Astrocyte (in vitro differentiated cells and primary cell): ENCODE data around the gene MRTFA. TPM values are rescaled to one million over a fixed set of nuclear protein-coding genes. Genes with fewer than 3 reads are reported as not detected.
"Not testable (repeated sequence)": the region's sequence is repeated elsewhere in the genome, so short reads cannot be mapped to it uniquely, and the experiment has no call there.

Experiments
- DNase-seq: peaks from one replicate; pipeline ENCODE4 v3.0.0-alpha.2; 2010; ENCODE audit warnings: low read depth
- FAIRE-seq: peaks from 2 replicates; lab custom pipeline; 2011; peaks lifted over from hg19 to GRCh38; lab: Jason Lieb, UNC
- H2AFZ ChIP-seq: 2 replicates; pipeline ENCODE4 v1.6.0; 2012; ENCODE audit warnings: low read depth, low read length, inconsistent platforms
- H3K27ac ChIP-seq: 2 replicates; pipeline ENCODE4 v1.5.1; 2011; ENCODE audit warnings: low read depth, low read length, inconsistent platforms
- H3K27me3 ChIP-seq: 2 replicates; pipeline ENCODE4 v1.6.0; 2011; ENCODE audit warnings: low read length, inconsistent platforms; ENCODE audit not compliant: insufficient read depth
- H3K36me3 ChIP-seq: 2 replicates; pipeline ENCODE4 v1.5.1; 2011; ENCODE audit warnings: low read length, inconsistent platforms; ENCODE audit not compliant: insufficient read depth
- H3K4me1 ChIP-seq: 2 replicates; pipeline ENCODE4 v1.5.1; 2011; ENCODE audit warnings: low read length, inconsistent platforms; ENCODE audit not compliant: insufficient read depth
- H3K4me2 ChIP-seq: 2 replicates; pipeline ENCODE4 v1.6.0; 2012; ENCODE audit warnings: low read length, inconsistent platforms
- H3K4me3 ChIP-seq: 2 replicates; pipeline ENCODE4 v1.5.1; 2011; ENCODE audit warnings: low read depth, mild to moderate bottlenecking, low read length, inconsistent platforms; ENCODE audit not compliant: insufficient read depth
- H3K79me2 ChIP-seq: 2 replicates; pipeline ENCODE4 v1.6.0; 2012; ENCODE audit warnings: mild to moderate bottlenecking, low read length, inconsistent platforms; ENCODE audit not compliant: insufficient read depth
- H3K9ac ChIP-seq: 2 replicates; pipeline ENCODE4 v1.6.0; 2012; ENCODE audit warnings: mild to moderate bottlenecking, low read length, inconsistent platforms
- H3K9me3 ChIP-seq: 2 replicates; pipeline ENCODE4 v1.5.1; 2012; ENCODE audit warnings: low read depth, mild to moderate bottlenecking, low read length, inconsistent platforms; ENCODE audit not compliant: insufficient read depth
- H4K20me1 ChIP-seq: 2 replicates; pipeline ENCODE4 v1.6.0; 2012; ENCODE audit warnings: low read length, inconsistent platforms; ENCODE audit not compliant: insufficient read depth
- H3K27ac Mint-ChIP-seq: one replicate; pipeline ENCODE4 v1.8.0; 2021; ENCODE audit warnings: mild to moderate bottlenecking, mixed read lengths; ENCODE audit not compliant: unreplicated experiment
- H3K27me3 Mint-ChIP-seq: one replicate; pipeline ENCODE4 v1.8.0; 2021; ENCODE audit warnings: low read depth, mixed read lengths; ENCODE audit not compliant: unreplicated experiment
- H3K36me3 Mint-ChIP-seq: one replicate; pipeline ENCODE4 v1.8.0; 2021; ENCODE audit warnings: low read depth, mixed read lengths; ENCODE audit not compliant: unreplicated experiment
- H3K4me1 Mint-ChIP-seq: one replicate; pipeline ENCODE4 v1.8.0; 2021; ENCODE audit warnings: low read depth, mixed read lengths; ENCODE audit not compliant: unreplicated experiment
- H3K4me3 Mint-ChIP-seq: one replicate; pipeline ENCODE4 v1.8.0; 2021; ENCODE audit warnings: mild to moderate bottlenecking, moderate library complexity, mixed read lengths; ENCODE audit not compliant: unreplicated experiment
- H3K9me3 Mint-ChIP-seq: one replicate; pipeline ENCODE4 v1.8.0; 2021; ENCODE audit warnings: mild to moderate bottlenecking, mixed read lengths; ENCODE audit not compliant: unreplicated experiment
- EZH2 ChIP-seq: IDR thresholded peaks from 2 replicates; pipeline ENCODE4 v1.6.1; 2012; ENCODE audit warnings: mild to moderate bottlenecking, low read length, inconsistent platforms; ENCODE audit not compliant: insufficient read depth
- total RNA-seq: library from RNA; stranded (reverse); gene quantifications from 2 replicates; pipeline ENCODE4 v1.2.1, GENCODE V29; 2021
- TF ChIP-seq, protein P1 (sequence below): IDR thresholded peaks from 2 replicates; pipeline ENCODE4 v1.5.1; 2011; ENCODE audit warnings: low read depth, mild to moderate bottlenecking, inconsistent platforms, low read length, moderate library complexity; ENCODE audit not compliant: insufficient read depth

MRTFA gene
- total RNA-seq, 1 donor from 2014 or later: 74.3 TPM

DNA sequence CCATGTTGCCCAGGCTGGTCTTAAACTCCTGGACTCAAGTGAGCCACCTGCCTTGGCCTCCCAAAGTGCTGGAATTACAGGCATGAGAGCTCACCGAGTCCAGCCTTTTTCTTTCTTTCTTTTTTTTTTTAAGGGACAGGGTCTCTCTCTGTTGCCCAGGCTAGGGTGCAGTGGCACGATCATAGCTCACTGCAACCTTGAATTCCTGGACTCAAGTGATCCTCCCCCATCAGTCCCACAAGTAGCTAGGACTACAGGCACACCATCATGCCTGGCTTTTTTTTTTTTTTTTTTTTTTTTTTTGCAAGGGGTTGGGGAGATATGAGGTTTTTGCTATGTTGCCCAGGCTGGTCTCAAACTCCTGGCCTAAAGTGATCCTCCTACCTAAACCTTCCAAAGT, 78.5 kb downstream of the MRTFA start:
- Mint-ChIP-seq H3K4me3 (no peak overlapping the region), H3K27ac (no peak overlapping the region), H3K27me3 (no peaks in the 10 kb centered on the region), H3K36me3 (peaks cover 8% of the 10 kb centered on the region), H3K9me3 (no peaks in the 10 kb centered on the region), H3K4me1 (peaks cover 21% of the 10 kb centered on the region)
- Histone ChIP-seq H3K9me3 (no peaks in the 10 kb centered on the region), H3K4me3 (no peak overlapping the region), H3K27me3 (no peaks in the 10 kb centered on the region), H3K36me3 (no peaks in the 10 kb centered on the region), H3K27ac (no peak overlapping the region), H2AFZ (no peak overlapping the region), H3K4me1 (peaks cover 9% of the 10 kb centered on the region), H3K9ac (no peak overlapping the region), H4K20me1 (peaks cover 59% of the 10 kb centered on the region), H3K4me2 (no peak overlapping the region), H3K79me2 (peaks cover 91% of the 10 kb centered on the region)
- no peak for DNase-seq
- no peak for FAIRE-seq
- no peak for TF ChIP-seq EZH2
- TF ChIP-seq, protein P1, sequence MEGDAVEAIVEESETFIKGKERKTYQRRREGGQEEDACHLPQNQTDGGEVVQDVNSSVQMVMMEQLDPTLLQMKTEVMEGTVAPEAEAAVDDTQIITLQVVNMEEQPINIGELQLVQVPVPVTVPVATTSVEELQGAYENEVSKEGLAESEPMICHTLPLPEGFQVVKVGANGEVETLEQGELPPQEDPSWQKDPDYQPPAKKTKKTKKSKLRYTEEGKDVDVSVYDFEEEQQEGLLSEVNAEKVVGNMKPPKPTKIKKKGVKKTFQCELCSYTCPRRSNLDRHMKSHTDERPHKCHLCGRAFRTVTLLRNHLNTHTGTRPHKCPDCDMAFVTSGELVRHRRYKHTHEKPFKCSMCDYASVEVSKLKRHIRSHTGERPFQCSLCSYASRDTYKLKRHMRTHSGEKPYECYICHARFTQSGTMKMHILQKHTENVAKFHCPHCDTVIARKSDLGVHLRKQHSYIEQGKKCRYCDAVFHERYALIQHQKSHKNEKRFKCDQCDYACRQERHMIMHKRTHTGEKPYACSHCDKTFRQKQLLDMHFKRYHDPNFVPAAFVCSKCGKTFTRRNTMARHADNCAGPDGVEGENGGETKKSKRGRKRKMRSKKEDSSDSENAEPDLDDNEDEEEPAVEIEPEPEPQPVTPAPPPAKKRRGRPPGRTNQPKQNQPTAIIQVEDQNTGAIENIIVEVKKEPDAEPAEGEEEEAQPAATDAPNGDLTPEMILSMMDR: no peak

DNA sequence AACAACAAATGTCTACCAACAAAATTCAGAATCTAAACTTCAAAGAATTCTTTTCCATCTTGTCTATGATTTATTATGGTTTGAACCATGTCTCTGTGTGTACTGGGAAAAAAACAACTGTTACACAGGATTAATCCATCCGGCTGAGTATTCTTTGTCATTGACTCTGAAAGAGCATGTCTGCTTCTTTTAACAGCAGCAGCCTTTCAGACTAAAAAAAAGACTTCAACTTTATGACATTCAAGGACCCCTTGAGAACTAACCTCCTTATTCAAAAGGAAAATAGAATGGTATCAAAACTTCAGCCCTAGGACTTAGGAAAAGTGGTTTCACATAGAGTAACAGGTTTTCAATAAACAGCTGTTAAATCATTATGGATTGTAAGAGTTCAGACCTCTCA, 79.9 kb downstream of the MRTFA start:
- Mint-ChIP-seq H3K4me3 (no peak overlapping the region), H3K9me3 (peaks cover 4% of the 10 kb centered on the region), H3K4me1 (peaks cover 21% of the 10 kb centered on the region), H3K36me3 (peaks cover 19% of the 10 kb centered on the region), H3K27me3 (no peaks in the 10 kb centered on the region), H3K27ac (no peak overlapping the region)
- no peak overlapping the region for H2AFZ ChIP-seq
- no peaks in the 10 kb centered on the region for H3K36me3 ChIP-seq
- TF ChIP-seq EZH2: no peak
- no peak overlapping the region for H3K27ac ChIP-seq
- H3K9me3 ChIP-seq: no peaks in the 10 kb centered on the region
- H3K27me3 ChIP-seq: no peaks in the 10 kb centered on the region
- H4K20me1 ChIP-seq: peaks cover 60% of the 10 kb centered on the region
- H3K4me1 ChIP-seq: peaks cover 9% of the 10 kb centered on the region
- H3K4me2 ChIP-seq: no peak overlapping the region
- H3K4me3 ChIP-seq: no peak overlapping the region
- FAIRE-seq (no peak), DNase-seq (no peak)
- peaks cover 93% of the 10 kb centered on the region for H3K79me2 ChIP-seq
- no peak overlapping the region for H3K9ac ChIP-seq

DNA sequence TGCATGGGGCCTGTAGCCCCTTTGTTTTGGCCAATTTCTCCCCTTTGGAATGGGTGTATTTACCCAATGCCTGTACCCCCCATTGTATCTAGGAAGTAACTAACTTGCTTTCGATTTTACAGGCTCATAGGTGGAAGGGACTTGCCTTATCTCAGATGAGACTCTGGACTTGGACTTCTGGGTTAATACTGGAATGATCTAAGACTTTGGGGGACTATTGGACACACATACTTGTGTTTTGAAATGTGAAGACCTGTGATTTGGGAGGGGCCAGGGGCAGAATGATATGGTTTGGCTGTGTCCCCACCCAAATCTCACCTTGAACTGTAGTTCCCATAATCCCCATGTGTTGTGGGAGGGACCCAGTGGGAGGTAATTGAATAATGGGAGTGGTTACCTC, 82.5 kb downstream of the MRTFA start:
- not testable (repeated sequence) for FAIRE-seq, H3K4me1 ChIP-seq, H3K27ac Mint-ChIP-seq, H3K27ac ChIP-seq, H2AFZ ChIP-seq, H3K27me3 Mint-ChIP-seq, H3K4me3 Mint-ChIP-seq, H3K27me3 ChIP-seq, H3K9me3 ChIP-seq, H3K4me3 ChIP-seq, DNase-seq, H3K9me3 Mint-ChIP-seq, H3K9ac ChIP-seq, H3K36me3 ChIP-seq, H3K4me2 ChIP-seq
- Mint-ChIP-seq H3K36me3 (peaks cover 19% of the 10 kb centered on the region), H3K4me1 (peaks cover 11% of the 10 kb centered on the region)
- Histone ChIP-seq H3K79me2 (peaks cover 81% of the 10 kb centered on the region), H4K20me1 (peaks cover 56% of the 10 kb centered on the region)
